VCaP (cell line): ENCODE data around the gene CACNG6.
A peak's percentile ranks its signal among the peaks of the same experiment; 100 is the strongest.
"Not testable (repeated sequence)": the region's sequence is repeated elsewhere in the genome, so short reads cannot be mapped to it uniquely, and the experiment has no call there.

ENCODE experiments used
- H3K27ac ChIP-seq: fragments of 450-650 bp; 2 replicates; pipeline ENCODE4 v1.5.1; 2017
- TF ChIP-seq, protein P1 (sequence below): fragments of 450-650 bp; conservative IDR thresholded peaks from 2 replicates; pipeline ENCODE4 v1.5.1; 2017; ENCODE audit warnings: mild to moderate bottlenecking, moderate library complexity

Gene CACNG6, protein sequence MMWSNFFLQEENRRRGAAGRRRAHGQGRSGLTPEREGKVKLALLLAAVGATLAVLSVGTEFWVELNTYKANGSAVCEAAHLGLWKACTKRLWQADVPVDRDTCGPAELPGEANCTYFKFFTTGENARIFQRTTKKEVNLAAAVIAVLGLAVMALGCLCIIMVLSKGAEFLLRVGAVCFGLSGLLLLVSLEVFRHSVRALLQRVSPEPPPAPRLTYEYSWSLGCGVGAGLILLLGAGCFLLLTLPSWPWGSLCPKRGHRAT

DNA sequence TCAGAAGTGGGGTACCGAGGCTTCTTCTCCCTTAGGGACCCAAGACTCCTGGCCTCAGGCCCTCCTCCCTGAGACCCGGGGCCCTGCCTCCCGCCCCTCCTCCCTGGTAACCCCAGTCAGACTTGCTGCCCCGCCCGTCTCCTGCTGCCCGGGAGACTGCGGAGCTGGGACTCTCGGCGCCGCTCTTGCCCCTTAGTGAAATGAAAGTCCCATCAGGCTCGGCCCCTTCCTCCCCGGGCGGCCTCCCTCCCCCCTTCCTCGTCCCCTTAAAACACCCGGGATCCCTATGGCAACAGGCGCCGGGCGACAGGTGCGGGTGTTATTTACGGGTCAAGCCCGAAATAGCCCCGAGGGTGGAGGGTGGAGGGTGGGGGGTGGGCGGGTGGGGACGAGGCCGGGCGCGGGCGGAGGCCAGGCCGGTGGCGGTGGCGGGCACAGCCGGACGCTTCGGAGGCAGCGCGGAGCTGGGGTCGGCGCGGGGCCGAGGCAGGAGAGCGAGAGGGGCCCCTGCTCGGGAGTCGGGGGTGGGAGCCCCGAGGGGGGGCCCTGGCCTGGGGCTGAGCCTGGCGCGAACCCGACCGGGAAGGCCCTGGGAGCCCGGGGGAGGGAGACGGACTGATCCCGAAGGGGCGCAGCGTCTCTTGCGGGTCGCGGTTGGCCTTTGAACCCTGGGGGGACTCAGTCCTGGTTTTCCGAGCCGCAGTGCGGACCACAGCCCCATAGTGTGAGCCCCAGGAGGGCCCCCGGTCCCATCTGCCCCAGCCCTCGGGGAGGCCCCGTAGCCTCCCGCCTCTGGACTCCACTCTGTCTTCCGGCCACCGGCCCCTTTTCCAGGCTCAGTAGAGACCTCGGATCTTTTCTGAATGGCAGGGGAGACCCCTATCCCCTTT, at the start of gene CACNG6:
Gene CACNG6 (plus strand): TSS at position 414 of the 890 bp plus-strand sequence. CDS start 1,241 bp downstream, outside the sequence.
- no peak within 1 kb of the TSS; the same call in 1 of the 2 replicates for H3K27ac ChIP-seq

DNA sequence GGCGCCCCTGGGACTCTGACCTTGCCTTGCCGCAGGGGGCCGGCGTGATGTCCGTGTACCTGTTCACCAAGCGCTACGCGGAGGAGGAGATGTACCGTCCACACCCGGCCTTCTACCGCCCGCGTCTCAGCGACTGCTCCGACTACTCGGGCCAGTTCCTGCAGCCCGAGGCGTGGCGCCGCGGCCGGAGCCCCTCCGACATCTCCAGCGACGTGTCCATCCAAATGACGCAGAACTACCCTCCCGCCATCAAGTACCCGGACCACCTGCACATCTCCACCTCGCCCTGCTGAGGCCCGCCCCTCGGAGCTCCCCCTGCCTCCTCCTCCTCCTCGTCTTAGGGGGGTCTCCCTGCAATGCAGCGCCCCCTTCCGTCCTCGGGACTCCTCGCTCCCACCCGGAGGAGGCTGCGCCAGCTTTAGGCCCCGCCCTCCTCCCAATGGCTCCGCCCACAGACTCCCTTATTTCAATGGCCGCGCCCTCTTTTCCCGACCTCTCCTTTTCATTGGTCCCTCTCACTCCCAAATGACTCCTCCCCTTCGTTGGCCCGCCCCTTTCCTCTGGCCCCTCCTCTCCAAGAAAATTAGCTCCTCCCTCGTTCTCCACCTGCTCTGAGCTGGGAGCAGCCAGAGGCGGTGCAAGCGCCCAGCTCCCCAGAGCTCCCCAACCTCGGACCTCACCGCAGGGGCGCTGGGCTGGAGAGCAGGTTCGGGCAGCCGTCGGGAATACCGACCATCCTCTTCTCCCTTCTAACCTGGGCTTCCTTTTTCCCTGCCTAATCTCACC, 49.2 kb upstream of the CACNG6 start:
- TF ChIP-seq, protein P1, sequence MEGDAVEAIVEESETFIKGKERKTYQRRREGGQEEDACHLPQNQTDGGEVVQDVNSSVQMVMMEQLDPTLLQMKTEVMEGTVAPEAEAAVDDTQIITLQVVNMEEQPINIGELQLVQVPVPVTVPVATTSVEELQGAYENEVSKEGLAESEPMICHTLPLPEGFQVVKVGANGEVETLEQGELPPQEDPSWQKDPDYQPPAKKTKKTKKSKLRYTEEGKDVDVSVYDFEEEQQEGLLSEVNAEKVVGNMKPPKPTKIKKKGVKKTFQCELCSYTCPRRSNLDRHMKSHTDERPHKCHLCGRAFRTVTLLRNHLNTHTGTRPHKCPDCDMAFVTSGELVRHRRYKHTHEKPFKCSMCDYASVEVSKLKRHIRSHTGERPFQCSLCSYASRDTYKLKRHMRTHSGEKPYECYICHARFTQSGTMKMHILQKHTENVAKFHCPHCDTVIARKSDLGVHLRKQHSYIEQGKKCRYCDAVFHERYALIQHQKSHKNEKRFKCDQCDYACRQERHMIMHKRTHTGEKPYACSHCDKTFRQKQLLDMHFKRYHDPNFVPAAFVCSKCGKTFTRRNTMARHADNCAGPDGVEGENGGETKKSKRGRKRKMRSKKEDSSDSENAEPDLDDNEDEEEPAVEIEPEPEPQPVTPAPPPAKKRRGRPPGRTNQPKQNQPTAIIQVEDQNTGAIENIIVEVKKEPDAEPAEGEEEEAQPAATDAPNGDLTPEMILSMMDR: no peak
- H3K27ac ChIP-seq: no peak overlapping the region

More for the DNA sequence above, at the start of gene CACNG6:
- TF ChIP-seq, protein P1: no peak

DNA sequence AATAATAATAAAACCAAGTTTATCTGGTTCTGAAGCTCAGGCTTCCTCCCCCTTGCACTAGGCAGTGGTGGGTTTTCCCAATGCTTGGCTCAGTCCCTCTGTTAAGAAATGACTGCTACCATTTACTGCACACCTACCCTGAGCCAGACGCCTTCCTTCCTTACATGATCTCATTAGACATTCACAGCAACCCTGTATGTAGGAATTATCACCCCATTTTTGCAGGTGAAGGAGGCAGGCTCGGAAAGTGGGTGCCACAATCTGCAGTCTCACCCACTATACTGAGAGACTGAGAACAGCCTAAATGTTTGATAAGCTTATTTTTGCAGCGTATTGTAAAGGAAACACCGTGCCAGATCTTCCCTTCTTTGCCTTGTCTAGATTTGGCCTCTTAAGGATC, 47.0 kb upstream of the CACNG6 start:
- H3K27ac ChIP-seq: no peak overlapping the region
- TF ChIP-seq, protein P1: no peak

DNA sequence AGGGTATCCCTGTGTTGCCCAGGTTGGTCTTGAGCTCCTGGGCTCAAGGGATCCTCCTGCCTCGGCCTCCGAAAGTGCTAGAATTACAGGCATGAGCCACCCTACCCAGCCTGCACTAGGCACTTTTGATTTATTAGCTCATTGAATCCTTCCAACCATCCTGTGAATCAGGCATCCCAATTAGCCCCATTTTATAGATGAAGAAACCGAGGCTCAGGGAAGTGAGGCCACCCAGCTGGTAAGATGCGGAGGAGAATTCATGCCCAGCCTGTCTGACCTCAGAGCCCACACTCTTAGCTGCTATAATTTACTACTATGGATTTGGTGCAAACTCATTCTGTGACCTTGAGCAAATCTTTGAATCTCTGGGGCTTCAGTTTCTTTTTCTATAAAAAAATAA, 46.5 kb upstream of the CACNG6 start:
- H3K27ac ChIP-seq: no peak overlapping the region
- TF ChIP-seq, protein P1: no peak

DNA sequence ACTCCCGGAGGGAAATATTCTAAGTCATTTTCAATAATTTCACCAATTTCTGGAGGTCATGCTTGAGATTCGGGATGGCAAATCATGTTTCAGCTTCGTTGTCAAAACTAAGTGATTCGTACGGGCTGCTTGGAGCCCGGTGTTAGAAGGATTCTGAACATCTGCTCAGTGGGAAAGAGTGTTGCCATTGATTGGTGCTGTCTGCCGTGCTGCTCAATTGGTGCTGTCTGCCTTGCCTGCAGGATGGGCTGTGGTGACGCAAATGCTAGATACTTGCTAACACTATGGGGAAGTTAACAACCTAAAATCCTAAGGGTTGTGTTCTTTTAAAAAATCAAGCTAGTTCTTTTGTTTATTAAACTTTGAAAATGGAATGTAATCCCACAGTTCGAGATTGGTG, 46.0 kb upstream of the CACNG6 start:
- TF ChIP-seq, protein P1: no peak
- no peak overlapping the region for H3K27ac ChIP-seq

DNA sequence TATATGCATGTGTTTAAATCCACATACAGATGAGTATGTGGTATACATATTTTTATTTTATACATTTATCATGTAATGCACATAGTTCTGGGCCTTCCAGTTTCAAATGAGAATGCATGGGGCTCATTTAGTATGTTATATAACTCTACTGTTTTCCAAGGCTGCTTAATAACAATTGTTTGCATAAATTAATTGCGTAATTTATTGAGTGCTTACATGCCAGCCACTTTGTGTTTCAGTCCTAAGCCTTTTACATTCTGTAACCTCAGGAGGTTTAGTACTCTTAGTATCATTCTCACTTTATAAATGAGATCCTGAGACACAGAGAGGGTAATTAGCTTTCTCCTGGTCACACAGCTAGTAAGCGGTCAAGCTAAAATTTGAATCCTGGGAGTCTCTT, 45.4 kb upstream of the CACNG6 start:
- TF ChIP-seq, protein P1: no peak
- H3K27ac ChIP-seq: no peak overlapping the region

DNA sequence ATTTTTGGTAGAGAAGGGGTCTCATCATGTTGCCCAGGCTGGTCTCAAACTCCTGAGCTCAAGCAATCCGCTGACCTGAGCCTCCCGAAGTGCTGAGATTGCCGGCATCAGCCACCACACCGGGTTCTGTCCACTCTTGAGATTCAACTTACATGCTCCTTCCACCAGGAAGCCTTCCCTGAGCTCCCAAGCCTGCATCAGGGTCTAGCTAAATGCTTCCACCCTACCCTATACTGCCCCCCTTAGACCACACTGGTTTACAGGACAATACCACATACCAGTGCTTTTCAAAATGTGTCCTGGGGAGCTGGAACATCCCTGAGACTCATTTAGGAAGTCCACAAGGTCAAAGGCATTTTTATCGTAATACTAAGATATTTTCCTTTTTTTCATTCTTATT, 43.8 kb upstream of the CACNG6 start:
- TF ChIP-seq, protein P1: 0 out of 2 replicates have a peak, but pooled peaks have one; percentile 9
- H3K27ac ChIP-seq: no peak overlapping the region

DNA sequence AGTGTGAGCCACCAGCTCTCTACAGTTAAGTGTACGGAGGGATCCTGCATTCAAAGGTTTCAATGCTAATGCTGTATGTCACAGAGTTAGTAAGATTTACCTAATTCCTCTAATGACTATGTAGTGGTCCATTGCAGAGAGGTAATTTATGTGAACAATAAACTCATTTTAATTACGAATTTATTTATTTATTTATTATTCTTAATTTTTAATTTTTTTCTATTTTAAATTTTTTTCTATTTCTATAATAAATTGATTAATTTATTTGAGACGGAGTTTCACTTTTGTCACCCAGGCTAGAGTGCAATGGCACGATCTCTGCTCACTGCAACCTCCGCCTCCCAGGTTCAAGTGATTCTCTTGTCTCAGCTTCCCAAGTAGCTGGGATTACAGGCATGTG, 42.8 kb upstream of the CACNG6 start:
- not testable (repeated sequence) for H3K27ac ChIP-seq
